ENCODE measurements around the gene SLC26A9. TPM values are rescaled to one million over a fixed set of nuclear protein-coding genes. Genes with fewer than 3 reads are reported as not detected.

SLC26A9 gene
- total RNA-seq, 4 donors from 2014 or later: not detected

GRCh38 chr1:205936311-205936710, 6.9 kb downstream of the SLC26A9 start:
- Histone ChIP-seq H3K9me3 (no peaks in the 10 kb centered on the region), H3K27me3 (no peaks in the 10 kb centered on the region), H3K36me3 (no peaks in the 10 kb centered on the region), H3K4me1 (no peaks in the 10 kb centered on the region), H3K4me3 (no peak overlapping the region), H3K27ac (no peak overlapping the region)
- intact Hi-C loops (cut with DNase I; ENCODE audit: low total_unique reads): no loop called here
- DNase-seq: no peak
- TF ChIP-seq POLR2A (IDR thresholded peaks at IDR 0.05) (no peak), CTCF (IDR thresholded peaks at IDR 0.05) (no peak)

- no peak for DNase-seq
- Histone ChIP-seq H3K27ac (no peak overlapping the region), H3K36me3 (no peaks in the 10 kb centered on the region), H3K27me3 (no peaks in the 10 kb centered on the region), H3K4me3 (no peak overlapping the region), H3K9me3 (no peaks in the 10 kb centered on the region), H3K4me1 (no peaks in the 10 kb centered on the region)
- intact Hi-C loops (cut with DNase I; ENCODE audit: low total_unique reads): no loop called here
- no peak for TF ChIP-seq POLR2A (IDR thresholded peaks at IDR 0.05)
- no peak for TF ChIP-seq CTCF (IDR thresholded peaks at IDR 0.05)
These were observed 7.4 kb downstream of the SLC26A9 start for GRCh38 chr1:205935869-205936268.

- no peaks in the 10 kb centered on the region for H3K9me3 ChIP-seq
- no peak for TF ChIP-seq POLR2A (IDR thresholded peaks at IDR 0.05)
- no peak for TF ChIP-seq CTCF (IDR thresholded peaks at IDR 0.05)
- no peaks in the 10 kb centered on the region for H3K36me3 ChIP-seq
- no peak for DNase-seq
- no peaks in the 10 kb centered on the region for H3K27me3 ChIP-seq
- no peaks in the 10 kb centered on the region for H3K4me1 ChIP-seq
- intact Hi-C loops (cut with DNase I; ENCODE audit: low total_unique reads): no loop called here
- no peak overlapping the region for H3K27ac ChIP-seq
- H3K4me3 ChIP-seq: no peak overlapping the region
These were observed 8.5 kb downstream of the SLC26A9 start for GRCh38 chr1:205934788-205935187.

GRCh38 chr1:205933671-205934618, 9.3 kb downstream of the SLC26A9 start:
- intact Hi-C loops (cut with DNase I; ENCODE audit: low total_unique reads): no loop called here
- no peaks in the 10 kb centered on the region for H3K36me3 ChIP-seq
- H3K27me3 ChIP-seq: no peaks in the 10 kb centered on the region
- no peak overlapping the region for H3K4me3 ChIP-seq
- TF ChIP-seq POLR2A (IDR thresholded peaks at IDR 0.05): no peak
- no peak for TF ChIP-seq CTCF (IDR thresholded peaks at IDR 0.05)
- DNase-seq: peak in 1 of 2 donors; percentile 24
- H3K9me3 ChIP-seq: no peaks in the 10 kb centered on the region
- H3K4me1 ChIP-seq: no peaks in the 10 kb centered on the region
- no peak overlapping the region for H3K27ac ChIP-seq

- Histone ChIP-seq H3K27me3 (no peaks in the 10 kb centered on the region), H3K36me3 (no peaks in the 10 kb centered on the region), H3K4me1 (no peaks in the 10 kb centered on the region), H3K4me3 (no peak overlapping the region), H3K9me3 (no peaks in the 10 kb centered on the region), H3K27ac (no peak overlapping the region)
- DNase-seq: no peak
- TF ChIP-seq CTCF (IDR thresholded peaks at IDR 0.05) (no peak), POLR2A (IDR thresholded peaks at IDR 0.05) (no peak)
- intact Hi-C loops (cut with DNase I; ENCODE audit: low total_unique reads): no loop called here
These were observed 10.5 kb downstream of the SLC26A9 start for GRCh38 chr1:205932776-205933175.
